Tibial nerve (tissue), 4 donors: ENCODE data around the gene TPRX1. TPM values are rescaled to one million over a fixed set of nuclear protein-coding genes. Genes with fewer than 3 reads are reported as not detected.

Source experiments
- DNase-seq, 2 donors: peaks; one replicate each; pipeline ENCODE4 v3.0.0-alpha.2; 2019; ENCODE audit warnings: low spot score in 2 of 2
- H3K27ac ChIP-seq, 4 donors: fragments of 200-600 bp; sonication (generic) in 3 of 4; one replicate each; pipeline ENCODE4 v1.5.1; 2017 to 2019; ENCODE audit warnings: mild to moderate bottlenecking in 1 of 4
- H3K27me3 ChIP-seq, 2 donors: fragments of 200-600 bp; sonication (generic) in 1 of 2; one replicate each; pipeline versions ENCODE4 v1.5.1 to v1.6.0; 2017 to 2019
- H3K36me3 ChIP-seq, 3 donors: fragments of 200-600 bp; sonication (generic); one replicate each; pipeline ENCODE4 v1.5.1; 2018 to 2019
- H3K4me1 ChIP-seq, 4 donors: fragments of 200-600 bp; sonication (generic) in 3 of 4; one replicate each; pipeline ENCODE4 v1.5.1; 2017 to 2019
- H3K4me3 ChIP-seq, 4 donors: fragments of 200-600 bp; sonication (generic) in 3 of 4; one replicate each; pipeline ENCODE4 v1.5.1; 2017 to 2019; ENCODE audit warnings: mild to moderate bottlenecking in 1 of 4, moderate library complexity in 1 of 4
- H3K9me3 ChIP-seq, 4 donors: fragments of 200-600 bp; sonication (generic) in 3 of 4; one replicate each; pipeline ENCODE4 v1.5.1; 2017 to 2019
- CTCF ChIP-seq, 5 experiments: fragments of 200-600 bp in 3 of 5; fragments of 450-650 bp in 2 of 5; sonication (generic) in 3 of 5; IDR thresholded peaks; one replicate each; pipeline ENCODE4 v1.5.1; 2016 to 2019; ENCODE audit warnings: antibody characterized with exemption in 5 of 5, mild to moderate bottlenecking in 3 of 5, moderate library complexity in 2 of 5
- EP300 ChIP-seq, 2 donors: sonication (generic); formaldehyde crosslinking; IDR thresholded peaks; one replicate each; pipeline ENCODE4 v1.6.1; 2017; ENCODE audit warnings: antibody characterized with exemption in 2 of 2, mild to moderate bottlenecking in 1 of 2
- POLR2A ChIP-seq, 2 donors: fragments of 450-650 bp; IDR thresholded peaks; one replicate each; pipeline ENCODE4 v1.6.1; 2017; ENCODE audit warnings: antibody characterized with exemption in 2 of 2, mild to moderate bottlenecking in 2 of 2, moderate library complexity in 2 of 2
- WGBS, 2 donors: methylation state at CpG; one replicate each; pipeline ENCODE4 v1.1.5; 2018; 5-methylcytosine and 5-hydroxymethylcytosine counted together
- total RNA-seq, 4 donors: library from RNA; depleted of rRNA; stranded (reverse); fragments of >200 nt; gene quantifications; one replicate each; pipeline ENCODE4 v1.1.0, GENCODE V29; 2016

Gene TPRX1
- total RNA-seq, 4 donors from 2014 or later, result not detected

- Histone ChIP-seq H3K4me1 (no peaks in the 10 kb centered on the region), H3K36me3 (no peaks in the 10 kb centered on the region), H3K27ac (no peak overlapping the region), H3K9me3 (no peaks in the 10 kb centered on the region), H3K4me3 (no peak overlapping the region), H3K27me3 (no peaks in the 10 kb centered on the region)
- no peak for DNase-seq
- WGBS, 2 donors, result 87 to 97% methylated on average over 15 to 25 of the region's 25 CpGs
- TF ChIP-seq CTCF (IDR thresholded peaks at IDR 0.05), result no peak
- no peak for TF ChIP-seq POLR2A (IDR thresholded peaks at IDR 0.05)
- no peak for TF ChIP-seq EP300 (IDR thresholded peaks at IDR 0.05)
Measured at GRCh38 chr19:47802521-47803043, 1.8 kb downstream of the TPRX1 start.

GRCh38 chr19:47801270-47801669, 3.1 kb downstream of the TPRX1 start:
- TF ChIP-seq EP300 (IDR thresholded peaks at IDR 0.05) (no peak), CTCF (IDR thresholded peaks at IDR 0.05) (no peak), POLR2A (IDR thresholded peaks at IDR 0.05) (no peak)
- DNase-seq, result no peak
- no peaks in the 10 kb centered on the region for H3K4me1 ChIP-seq
- H3K36me3 ChIP-seq, result no peaks in the 10 kb centered on the region
- no peaks in the 10 kb centered on the region for H3K27me3 ChIP-seq
- WGBS, 2 donors, result 82 to 93% methylated on average over 4 of the region's 4 CpGs
- no peaks in the 10 kb centered on the region for H3K9me3 ChIP-seq
- no peak overlapping the region for H3K27ac ChIP-seq
- H3K4me3 ChIP-seq, result no peak overlapping the region

GRCh38 chr19:47798904-47799266, 5.5 kb downstream of the TPRX1 start:
- Histone ChIP-seq H3K4me1 (no peaks in the 10 kb centered on the region), H3K27me3 (no peaks in the 10 kb centered on the region), H3K9me3 (no peaks in the 10 kb centered on the region), H3K4me3 (no peak overlapping the region), H3K27ac (no peak overlapping the region), H3K36me3 (no peaks in the 10 kb centered on the region)
- TF ChIP-seq CTCF (IDR thresholded peaks at IDR 0.05) (no peak), EP300 (IDR thresholded peaks at IDR 0.05) (no peak), POLR2A (IDR thresholded peaks at IDR 0.05) (no peak)
- WGBS, 2 donors, result 79 to 84% methylated on average over 4 of the region's 4 CpGs
- no peak for DNase-seq

- 67 to 70% methylated on average over 14 of the region's 14 CpGs for WGBS, 2 donors
- Histone ChIP-seq H3K27ac (no peak overlapping the region), H3K27me3 (no peaks in the 10 kb centered on the region), H3K4me3 (no peak overlapping the region), H3K36me3 (no peaks in the 10 kb centered on the region), H3K9me3 (no peaks in the 10 kb centered on the region), H3K4me1 (no peaks in the 10 kb centered on the region)
- TF ChIP-seq POLR2A (IDR thresholded peaks at IDR 0.05) (no peak), CTCF (IDR thresholded peaks at IDR 0.05) (no peak)
- DNase-seq, result no peak
Measured at GRCh38 chr19:47797996-47798903, 6.1 kb downstream of the TPRX1 start.

- Histone ChIP-seq H3K27me3 (no peaks in the 10 kb centered on the region), H3K9me3 (no peaks in the 10 kb centered on the region), H3K4me3 (no peak overlapping the region), H3K27ac (no peak overlapping the region), H3K4me1 (no peaks in the 10 kb centered on the region), H3K36me3 (no peaks in the 10 kb centered on the region)
- 54 to 77% methylated on average over 2 of the region's 2 CpGs for WGBS, 2 donors
- no peak for TF ChIP-seq CTCF (IDR thresholded peaks at IDR 0.05)
- no peak for TF ChIP-seq EP300 (IDR thresholded peaks at IDR 0.05)
- TF ChIP-seq POLR2A (IDR thresholded peaks at IDR 0.05), result no peak
- DNase-seq, result no peak
Measured at GRCh38 chr19:47796785-47797184, 7.6 kb downstream of the TPRX1 start.
